ENCODE results near the gene TBC1D28. TPM values are rescaled to one million over a fixed set of nuclear protein-coding genes. Genes with fewer than 3 reads are reported as not detected.
A peak's percentile ranks its signal among the peaks of the same experiment; 100 is the strongest.
"Not testable (repeated sequence)": the region's sequence is repeated elsewhere in the genome, so short reads cannot be mapped to it uniquely, and the experiment has no call there.

The TBC1D28 gene
- total and polyA plus RNA-seq, 2 donors (not counting 1 experiment from before 2014, with no cell fraction given): not detected

- not testable (repeated sequence) for H3K9ac ChIP-seq (ENCODE audit: insufficient read depth, low read length); H3K27ac ChIP-seq (ENCODE audit: insufficient read depth, low read length); DNase-seq (ENCODE audit: low read depth in 2 of 2)
These were observed 24.4 kb upstream of the TBC1D28 start for GRCh38 chr17:18668625-18669024.

GRCh38 chr17:18667535-18667934 is 23.3 kb upstream of the TBC1D28 start:
- not testable (repeated sequence) for H3K27me3 ChIP-seq (ENCODE audit: control insufficient read depth, insufficient read depth, low read length); H3K9me3 ChIP-seq (ENCODE audit: control insufficient read depth, insufficient read depth, low read depth, low read length); H3K27ac ChIP-seq (ENCODE audit: insufficient read depth, low read length); H3K4me2 ChIP-seq (ENCODE audit: extremely low read depth, insufficient read depth, low read length); H3K4me3 ChIP-seq (replicated peaks in 1 of 4; ENCODE audit: control extremely low read depth in 1 of 4, insufficient read depth in 1 of 4, low read depth in 3 of 4, low read length in 4 of 4); H2AFZ ChIP-seq (ENCODE audit: low read length); H3K9ac ChIP-seq (ENCODE audit: insufficient read depth, low read length); H3K36me3 ChIP-seq (ENCODE audit: control insufficient read depth, insufficient read depth, low read length); DNase-seq (ENCODE audit: low read depth in 2 of 2); H3K4me1 ChIP-seq (ENCODE audit: control insufficient read depth, extremely low read depth, insufficient read depth, low read length); H3K79me2 ChIP-seq (ENCODE audit: control insufficient read depth, insufficient read depth, low read length); H4K20me1 ChIP-seq (ENCODE audit: control insufficient read depth, extremely low read depth, insufficient read depth, low read length)

More at GRCh38 chr17:18668625-18669024, 24.4 kb upstream of the TBC1D28 start:
- not testable (repeated sequence) for H3K79me2 ChIP-seq (ENCODE audit: control insufficient read depth, insufficient read depth, low read length); H3K4me1 ChIP-seq (ENCODE audit: control insufficient read depth, extremely low read depth, insufficient read depth, low read length); H4K20me1 ChIP-seq (ENCODE audit: control insufficient read depth, extremely low read depth, insufficient read depth, low read length); H3K4me2 ChIP-seq (ENCODE audit: extremely low read depth, insufficient read depth, low read length); H3K27me3 ChIP-seq (ENCODE audit: control insufficient read depth, insufficient read depth, low read length); H2AFZ ChIP-seq (ENCODE audit: low read length); H3K9me3 ChIP-seq (ENCODE audit: control insufficient read depth, insufficient read depth, low read depth, low read length); H3K4me3 ChIP-seq (replicated peaks in 1 of 4; ENCODE audit: control extremely low read depth in 1 of 4, insufficient read depth in 1 of 4, low read depth in 3 of 4, low read length in 4 of 4); H3K36me3 ChIP-seq (ENCODE audit: control insufficient read depth, insufficient read depth, low read length)

- DNase-seq (ENCODE audit: low read depth in 2 of 2); H3K27ac ChIP-seq (ENCODE audit: insufficient read depth, low read length); H4K20me1 ChIP-seq (ENCODE audit: control insufficient read depth, extremely low read depth, insufficient read depth, low read length); H3K27me3 ChIP-seq (ENCODE audit: control insufficient read depth, insufficient read depth, low read length); H3K4me1 ChIP-seq (ENCODE audit: control insufficient read depth, extremely low read depth, insufficient read depth, low read length); H3K4me2 ChIP-seq (ENCODE audit: extremely low read depth, insufficient read depth, low read length); H3K79me2 ChIP-seq (ENCODE audit: control insufficient read depth, insufficient read depth, low read length); H3K36me3 ChIP-seq (ENCODE audit: control insufficient read depth, insufficient read depth, low read length); H2AFZ ChIP-seq (ENCODE audit: low read length); H3K4me3 ChIP-seq (replicated peaks in 1 of 4; ENCODE audit: control extremely low read depth in 1 of 4, insufficient read depth in 1 of 4, low read depth in 3 of 4, low read length in 4 of 4); H3K9ac ChIP-seq (ENCODE audit: insufficient read depth, low read length); H3K9me3 ChIP-seq (ENCODE audit: control insufficient read depth, insufficient read depth, low read depth, low read length): not testable (repeated sequence)
These were observed 22.1 kb upstream of the TBC1D28 start for GRCh38 chr17:18666326-18666725.

- peak in 1 of 2 donors; percentile 3 for DNase-seq (ENCODE audit: low read depth in 2 of 2)
- H3K27me3 ChIP-seq (ENCODE audit: control insufficient read depth, insufficient read depth, low read length); H3K36me3 ChIP-seq (ENCODE audit: control insufficient read depth, insufficient read depth, low read length); H3K9ac ChIP-seq (ENCODE audit: insufficient read depth, low read length); H3K4me1 ChIP-seq (ENCODE audit: control insufficient read depth, extremely low read depth, insufficient read depth, low read length); H3K4me3 ChIP-seq (replicated peaks in 1 of 4; ENCODE audit: control extremely low read depth in 1 of 4, insufficient read depth in 1 of 4, low read depth in 3 of 4, low read length in 4 of 4); H2AFZ ChIP-seq (ENCODE audit: low read length); H3K79me2 ChIP-seq (ENCODE audit: control insufficient read depth, insufficient read depth, low read length); H3K4me2 ChIP-seq (ENCODE audit: extremely low read depth, insufficient read depth, low read length); H4K20me1 ChIP-seq (ENCODE audit: control insufficient read depth, extremely low read depth, insufficient read depth, low read length); H3K9me3 ChIP-seq (ENCODE audit: control insufficient read depth, insufficient read depth, low read depth, low read length); H3K27ac ChIP-seq (ENCODE audit: insufficient read depth, low read length): not testable (repeated sequence)
These were observed 17.9 kb upstream of the TBC1D28 start for GRCh38 chr17:18661924-18662624.

GRCh38 chr17:18650094-18650493 is 5.9 kb upstream of the TBC1D28 start:
- not testable (repeated sequence) for H3K4me1 ChIP-seq (ENCODE audit: control insufficient read depth, extremely low read depth, insufficient read depth, low read length); H3K4me3 ChIP-seq (replicated peaks in 1 of 4; ENCODE audit: control extremely low read depth in 1 of 4, insufficient read depth in 1 of 4, low read depth in 3 of 4, low read length in 4 of 4); H4K20me1 ChIP-seq (ENCODE audit: control insufficient read depth, extremely low read depth, insufficient read depth, low read length); H3K27me3 ChIP-seq (ENCODE audit: control insufficient read depth, insufficient read depth, low read length); H2AFZ ChIP-seq (ENCODE audit: low read length); H3K79me2 ChIP-seq (ENCODE audit: control insufficient read depth, insufficient read depth, low read length); H3K9ac ChIP-seq (ENCODE audit: insufficient read depth, low read length); H3K36me3 ChIP-seq (ENCODE audit: control insufficient read depth, insufficient read depth, low read length); DNase-seq (ENCODE audit: low read depth in 2 of 2); H3K4me2 ChIP-seq (ENCODE audit: extremely low read depth, insufficient read depth, low read length); H3K27ac ChIP-seq (ENCODE audit: insufficient read depth, low read length); H3K9me3 ChIP-seq (ENCODE audit: control insufficient read depth, insufficient read depth, low read depth, low read length)

- DNase-seq (ENCODE audit: low read depth in 2 of 2); H4K20me1 ChIP-seq (ENCODE audit: control insufficient read depth, extremely low read depth, insufficient read depth, low read length); H3K79me2 ChIP-seq (ENCODE audit: control insufficient read depth, insufficient read depth, low read length); H3K27me3 ChIP-seq (ENCODE audit: control insufficient read depth, insufficient read depth, low read length); H3K4me1 ChIP-seq (ENCODE audit: control insufficient read depth, extremely low read depth, insufficient read depth, low read length); H3K4me3 ChIP-seq (replicated peaks in 1 of 4; ENCODE audit: control extremely low read depth in 1 of 4, insufficient read depth in 1 of 4, low read depth in 3 of 4, low read length in 4 of 4); H3K9ac ChIP-seq (ENCODE audit: insufficient read depth, low read length); H2AFZ ChIP-seq (ENCODE audit: low read length); H3K36me3 ChIP-seq (ENCODE audit: control insufficient read depth, insufficient read depth, low read length); H3K4me2 ChIP-seq (ENCODE audit: extremely low read depth, insufficient read depth, low read length); H3K27ac ChIP-seq (ENCODE audit: insufficient read depth, low read length); H3K9me3 ChIP-seq (ENCODE audit: control insufficient read depth, insufficient read depth, low read depth, low read length): not testable (repeated sequence)
These were observed 1.1 kb downstream of the TBC1D28 start for GRCh38 chr17:18643124-18643523.

GRCh38 chr17:18638357-18638756 is 5.8 kb downstream of the TBC1D28 start:
- not testable (repeated sequence) for H3K4me3 ChIP-seq (replicated peaks in 1 of 4; ENCODE audit: control extremely low read depth in 1 of 4, insufficient read depth in 1 of 4, low read depth in 3 of 4, low read length in 4 of 4); H3K36me3 ChIP-seq (ENCODE audit: control insufficient read depth, insufficient read depth, low read length); H3K27ac ChIP-seq (ENCODE audit: insufficient read depth, low read length); H3K4me1 ChIP-seq (ENCODE audit: control insufficient read depth, extremely low read depth, insufficient read depth, low read length); H4K20me1 ChIP-seq (ENCODE audit: control insufficient read depth, extremely low read depth, insufficient read depth, low read length); H3K27me3 ChIP-seq (ENCODE audit: control insufficient read depth, insufficient read depth, low read length); DNase-seq (ENCODE audit: low read depth in 2 of 2); H3K9ac ChIP-seq (ENCODE audit: insufficient read depth, low read length); H3K4me2 ChIP-seq (ENCODE audit: extremely low read depth, insufficient read depth, low read length); H3K9me3 ChIP-seq (ENCODE audit: control insufficient read depth, insufficient read depth, low read depth, low read length); H2AFZ ChIP-seq (ENCODE audit: low read length); H3K79me2 ChIP-seq (ENCODE audit: control insufficient read depth, insufficient read depth, low read length)

Measured in fibroblast of lung (primary cell).